Activated CD4-positive, alpha-beta T cell treated with anti-CD3 and anti-CD28 coated beads, Interleukin-2, amount 50 U/mL, for 4 hours (primary cell): ENCODE data around the gene CRYZL1.
"Not testable (repeated sequence)": the region's sequence is repeated elsewhere in the genome, so short reads cannot be mapped to it uniquely, and the experiment has no call there.

Experiments used
- DNase-seq, 2 experiments: peaks; one replicate each; pipeline ENCODE4 v3.0.0-alpha.2; 2020

CRYZL1 gene

DNA sequence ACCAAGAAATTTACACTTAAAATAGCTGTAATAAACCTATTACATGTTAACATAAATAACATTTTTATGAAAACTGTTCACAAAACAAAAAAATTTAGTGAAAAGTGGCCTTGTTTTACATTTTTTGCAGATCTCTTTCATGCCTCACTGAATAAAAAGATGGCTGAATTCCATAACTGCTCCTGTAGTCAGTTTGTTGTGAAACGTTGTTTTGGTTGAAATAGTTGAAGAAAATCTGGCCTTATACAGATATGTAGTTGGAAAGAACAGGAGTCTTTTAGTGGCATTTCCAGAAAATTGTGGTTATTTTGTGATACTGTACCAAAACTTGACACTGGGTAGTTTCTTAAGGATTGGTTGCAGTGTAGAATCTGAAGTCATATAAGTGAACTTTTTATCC is 18.9 kb upstream of the CRYZL1 start:
- DNase-seq = no peak

DNA sequence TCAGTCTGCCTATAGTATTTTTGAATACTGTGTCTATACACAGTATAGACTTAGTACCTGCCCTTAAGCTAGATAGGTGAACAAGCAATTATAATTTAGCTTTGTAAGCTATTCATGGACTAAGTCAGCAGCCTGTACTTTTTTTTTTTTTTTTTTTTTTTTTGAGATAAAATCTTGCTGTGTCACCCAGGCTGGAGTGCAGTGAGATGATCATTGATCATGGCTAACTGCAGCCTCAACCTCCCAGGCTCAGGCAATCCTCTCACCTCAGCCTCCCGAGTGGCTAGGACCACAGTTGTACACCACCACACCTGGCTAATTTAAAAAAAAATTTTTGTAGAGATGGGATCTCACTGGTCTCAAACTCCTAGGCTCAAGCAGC is 18.0 kb upstream of the CRYZL1 start:
- DNase-seq = no peak

GRCh38 chr21:33658919-33659567 is 17.5 kb upstream of the CRYZL1 start:
- no peak for DNase-seq

DNA sequence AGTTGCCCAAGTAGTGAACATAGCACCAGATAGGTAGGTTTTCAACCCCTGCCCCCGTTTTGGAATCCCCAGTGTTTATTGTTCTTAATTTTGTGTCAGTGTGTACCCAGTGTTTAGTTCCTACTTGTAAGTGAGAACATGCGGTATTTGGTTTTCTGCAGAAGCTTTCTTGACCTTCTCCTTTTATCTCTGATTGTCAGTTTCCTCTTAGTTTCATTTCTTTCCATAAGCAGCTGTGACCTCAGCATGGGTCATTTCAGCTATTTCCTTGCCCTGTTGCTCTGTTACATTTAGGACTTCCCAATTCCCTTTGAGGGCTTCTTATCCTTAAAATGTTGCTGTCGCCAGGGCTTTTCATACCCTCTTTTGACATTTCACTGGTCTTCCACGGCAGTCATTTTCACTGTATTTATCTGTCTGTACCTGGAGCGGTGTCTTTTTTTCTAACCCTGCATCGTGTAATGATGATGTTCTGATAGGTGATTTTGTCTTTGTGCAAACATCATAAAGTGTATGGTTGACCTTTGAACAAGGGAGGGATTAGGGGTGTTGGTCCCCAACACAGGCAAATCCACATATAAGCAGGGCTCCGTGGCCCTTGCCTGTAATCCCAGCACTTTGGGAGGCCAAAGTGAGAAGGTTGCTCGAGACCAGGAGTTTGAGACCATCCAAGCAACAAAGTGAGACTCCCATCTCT is 15.7 kb upstream of the CRYZL1 start:
- DNase-seq = no peak

- DNase-seq = no peak
Measured at GRCh38 chr21:33655588-33656221, 14.2 kb upstream of the CRYZL1 start.

GRCh38 chr21:33654412-33654811 is 12.9 kb upstream of the CRYZL1 start:
- DNase-seq = no peak

DNA sequence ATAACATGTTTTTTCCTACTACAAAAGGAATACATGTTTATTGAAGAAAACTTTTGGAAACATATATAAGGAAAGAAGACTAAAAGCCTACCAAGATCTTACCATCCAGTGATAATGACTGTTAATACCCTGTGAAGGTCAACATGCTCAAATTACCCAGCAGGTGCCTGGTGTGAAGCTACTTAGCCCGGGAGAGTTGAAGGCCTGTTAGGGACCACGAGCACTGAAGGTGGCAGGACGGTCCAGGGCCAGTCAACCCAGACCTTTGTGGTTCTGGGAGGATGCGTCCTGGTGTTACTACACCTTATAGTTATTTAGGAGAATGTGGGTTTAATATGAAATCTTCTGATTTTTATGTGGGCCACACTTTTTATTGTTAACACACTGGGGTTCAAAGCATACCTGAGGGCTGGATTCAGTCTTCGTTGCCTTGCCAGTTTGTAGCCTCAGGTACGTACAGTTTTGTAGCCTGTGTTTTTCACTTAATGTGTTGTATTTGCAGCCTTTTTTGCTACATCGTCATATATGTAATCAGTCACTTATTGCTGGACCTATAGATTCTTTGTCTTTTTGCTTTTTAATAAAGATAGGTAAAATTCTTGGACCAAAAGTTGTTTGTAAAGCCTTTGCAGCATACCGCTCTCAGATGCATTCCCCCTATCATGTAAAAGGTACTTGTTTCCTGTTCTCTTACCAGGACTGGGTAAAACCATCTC is 10.6 kb upstream of the CRYZL1 start:
- DNase-seq = no peak

DNA sequence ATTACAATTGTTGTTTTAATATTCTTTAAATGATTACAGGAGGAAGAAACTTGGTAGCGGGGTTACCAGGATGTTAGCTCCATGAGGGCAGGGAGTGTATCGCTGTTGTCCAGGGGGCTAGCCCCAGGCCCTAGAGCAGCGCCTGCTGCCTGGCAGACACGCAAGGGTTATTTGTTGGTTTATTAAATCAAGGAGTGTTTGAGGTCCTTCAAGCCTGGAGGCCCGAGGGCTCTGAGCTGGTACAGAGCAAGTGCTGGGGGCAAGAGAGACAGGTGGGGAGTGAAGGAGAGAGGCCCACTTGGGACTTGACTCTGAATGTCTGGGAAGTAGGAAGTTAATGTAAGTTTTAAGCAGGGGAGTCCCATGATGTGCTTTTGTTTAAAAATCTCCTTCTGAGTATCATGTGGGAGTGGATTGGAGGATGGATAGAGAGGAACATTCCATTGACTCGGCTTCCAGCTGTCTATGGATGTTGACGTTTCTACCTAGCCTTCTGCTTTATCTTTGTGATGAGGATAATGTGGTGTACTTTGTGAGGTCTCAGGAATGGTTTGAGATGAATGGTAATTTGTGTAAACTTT is 9.5 kb upstream of the CRYZL1 start:
- no peak for DNase-seq

DNA sequence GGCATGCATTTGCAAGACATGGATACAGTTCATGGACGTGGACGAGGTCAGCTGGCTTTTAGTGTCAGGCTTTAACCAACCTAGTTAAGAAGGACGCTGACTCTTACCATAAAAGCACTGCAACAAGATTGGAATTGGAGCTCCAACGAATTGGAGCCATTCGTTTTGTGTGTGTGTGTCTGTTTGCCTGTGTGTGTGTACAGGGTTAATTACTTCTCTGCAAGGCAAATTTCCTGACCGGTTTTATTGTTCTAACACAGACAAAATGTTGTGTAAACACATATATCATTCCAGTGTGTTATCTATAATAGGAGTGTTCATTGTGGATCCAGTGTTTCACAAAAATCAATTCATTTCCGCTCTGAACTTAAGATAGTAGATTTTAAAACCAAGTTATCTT is 8.7 kb upstream of the CRYZL1 start:
- no peak for DNase-seq

DNA sequence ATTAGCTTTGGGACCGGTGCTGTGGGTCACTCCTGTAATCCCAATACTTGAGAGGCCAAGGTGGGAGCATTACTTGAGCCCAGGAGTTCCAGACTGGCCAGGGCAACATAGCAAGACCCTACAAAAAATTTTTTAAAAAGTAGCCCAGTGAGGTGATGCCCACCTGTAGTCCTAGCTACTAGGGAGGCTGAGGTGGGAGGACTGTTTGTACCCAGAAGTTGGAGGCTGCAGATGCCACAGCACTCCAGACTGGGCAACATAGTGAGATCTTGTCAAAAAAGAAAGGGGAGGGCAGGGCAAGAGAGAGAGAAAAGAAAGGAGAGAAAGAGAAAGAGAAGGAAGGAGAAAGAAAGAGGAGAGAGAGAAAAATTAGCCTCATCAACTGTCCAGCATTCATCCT is 7.0 kb upstream of the CRYZL1 start:
- no peak for DNase-seq

- DNase-seq = no peak
Measured at GRCh38 chr21:33647587-33647986, 6.0 kb upstream of the CRYZL1 start.

DNA sequence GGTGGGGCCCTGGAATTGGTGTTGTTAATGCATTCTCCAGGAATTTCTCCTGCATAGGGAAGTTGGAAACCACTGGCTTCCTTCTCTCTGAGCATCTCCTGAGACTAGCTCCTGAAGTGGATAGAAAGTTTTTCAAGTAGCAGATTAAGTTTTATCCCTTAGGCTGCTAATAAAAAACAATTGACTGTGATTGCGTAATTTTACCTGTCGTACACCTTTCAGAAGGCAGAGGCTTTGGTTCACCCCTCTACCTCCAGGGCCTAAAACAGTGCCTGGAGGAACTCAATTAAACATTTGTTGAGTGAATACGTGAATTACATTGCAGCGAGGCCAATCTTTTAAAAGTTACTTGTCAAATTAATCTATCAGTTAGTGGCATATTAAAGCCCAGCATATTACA is 4.2 kb upstream of the CRYZL1 start:
- no peak for DNase-seq

GRCh38 chr21:33644383-33645074 is 3.0 kb upstream of the CRYZL1 start:
- no peak for DNase-seq

- DNase-seq = no peak
Measured at GRCh38 chr21:33643658-33644311, 2.2 kb upstream of the CRYZL1 start.

DNA sequence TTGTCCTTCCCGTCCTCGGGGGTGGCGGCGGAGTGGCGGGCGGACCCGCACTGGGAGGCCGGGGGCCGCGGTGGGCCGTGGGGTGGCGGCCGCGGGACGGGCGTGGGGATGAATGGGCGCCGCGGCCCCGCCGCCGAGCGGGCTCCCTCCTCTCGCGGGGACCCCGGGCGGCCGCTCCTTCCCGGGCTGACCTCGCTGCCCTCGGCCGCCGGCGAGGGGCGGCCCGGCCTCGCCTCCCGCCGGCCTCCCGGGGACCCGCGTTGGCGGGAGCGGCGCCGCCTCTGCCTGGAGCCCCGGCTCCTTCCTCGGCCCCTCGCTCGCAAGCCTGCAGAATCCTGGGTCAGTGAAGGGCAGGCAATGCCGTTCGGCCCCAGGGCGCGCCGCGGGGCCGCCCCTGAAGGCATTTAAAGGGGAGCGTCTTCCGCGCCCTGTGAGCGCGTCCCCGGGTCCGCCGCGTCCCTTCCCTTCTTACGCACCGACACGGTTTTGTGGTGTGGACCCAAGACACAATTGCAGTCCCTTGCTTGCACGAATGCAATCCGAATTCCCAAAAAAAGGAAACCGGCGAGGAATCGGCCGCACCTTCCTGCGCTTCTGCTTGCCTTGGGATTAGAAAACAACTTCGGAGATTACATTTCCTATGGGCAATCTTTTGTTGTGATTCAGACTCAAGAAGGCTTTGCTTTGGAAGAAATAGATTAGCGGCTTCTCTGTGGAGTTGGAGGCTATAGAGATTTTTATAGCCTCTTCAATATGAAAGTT is 1.5 kb upstream of the CRYZL1 start:
- peak in 1 of 2 experiments; percentile 2 for DNase-seq

DNA sequence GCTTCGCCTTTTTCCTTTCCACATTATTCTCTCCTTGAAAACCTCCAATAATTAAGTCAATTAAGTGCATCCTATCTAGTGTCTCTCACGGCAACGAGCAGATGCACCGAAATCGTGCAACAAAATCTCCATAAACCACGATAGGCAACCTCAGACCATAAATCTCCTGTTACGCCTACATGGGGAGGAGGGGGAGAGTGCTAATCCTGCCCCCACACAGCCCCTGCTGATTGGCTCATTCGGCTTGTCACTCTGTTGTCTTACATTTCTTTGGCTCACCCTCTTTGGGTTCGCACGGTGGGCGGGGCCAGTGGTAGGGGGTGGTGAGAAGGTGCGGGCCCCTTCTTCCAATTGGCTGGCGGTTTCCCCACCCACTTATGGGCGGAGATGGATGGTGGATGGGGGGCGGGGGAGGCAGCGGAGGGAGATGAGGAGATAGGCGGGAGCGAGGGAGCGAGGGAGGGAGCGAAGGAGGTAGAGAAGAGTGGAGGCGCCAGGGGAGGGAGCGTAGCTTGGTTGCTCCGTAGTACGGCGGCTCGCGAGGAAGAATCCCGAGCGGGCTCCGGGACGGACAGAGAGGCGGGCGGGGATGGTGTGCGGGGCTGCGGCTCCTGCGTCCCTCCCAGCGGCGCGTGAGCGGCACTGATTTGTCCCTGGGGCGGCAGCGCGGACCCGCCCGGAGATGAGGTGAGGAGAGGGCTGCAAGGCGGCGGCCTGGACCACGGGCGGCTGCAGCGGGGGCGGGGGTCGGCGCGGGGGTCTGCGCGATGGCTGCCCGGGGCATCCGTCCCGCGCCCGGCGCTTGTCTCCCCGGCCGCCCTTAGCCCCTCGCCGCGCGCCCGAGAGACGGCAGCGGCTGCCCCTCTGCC is 720 bp upstream of the CRYZL1 start, which contains the start of gene ITSN1:
TSS of gene ITSN1 (plus strand) at position 475 of the 869 bp plus-strand sequence. CDS start 76,328 bp downstream, outside the sequence.
- DNase-seq = peak; percentile 100

DNA sequence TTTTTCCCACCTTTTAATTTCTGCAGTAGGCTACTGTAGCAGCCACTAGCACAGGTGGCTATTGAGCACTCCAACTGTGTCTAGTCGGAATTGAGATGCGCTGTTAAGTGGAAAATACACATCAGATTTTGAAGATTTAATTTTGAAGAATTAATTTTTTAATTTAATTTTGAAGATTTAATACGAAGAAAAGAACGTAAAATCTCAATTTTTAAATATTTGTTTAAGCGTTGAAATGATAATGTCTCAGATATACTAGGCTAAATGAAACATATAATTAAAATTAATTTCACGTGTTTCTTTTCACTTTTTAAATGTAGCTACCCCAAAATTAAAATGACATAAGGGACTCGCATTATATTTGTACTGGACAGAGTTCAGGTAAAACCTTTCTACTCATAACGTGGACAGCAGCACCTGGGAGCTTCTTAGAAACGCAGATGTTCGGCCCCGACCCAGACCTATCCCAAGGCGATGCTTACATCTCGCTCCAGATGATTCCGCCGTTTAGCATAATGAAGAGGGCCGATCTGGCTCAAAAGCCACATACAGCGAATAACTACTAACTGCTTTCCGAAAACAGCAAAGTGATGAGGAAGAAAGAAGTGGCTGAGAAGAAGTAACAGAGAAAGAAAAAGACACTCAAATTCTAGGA is 717 bp downstream of the CRYZL1 start:
- no peak for DNase-seq

DNA sequence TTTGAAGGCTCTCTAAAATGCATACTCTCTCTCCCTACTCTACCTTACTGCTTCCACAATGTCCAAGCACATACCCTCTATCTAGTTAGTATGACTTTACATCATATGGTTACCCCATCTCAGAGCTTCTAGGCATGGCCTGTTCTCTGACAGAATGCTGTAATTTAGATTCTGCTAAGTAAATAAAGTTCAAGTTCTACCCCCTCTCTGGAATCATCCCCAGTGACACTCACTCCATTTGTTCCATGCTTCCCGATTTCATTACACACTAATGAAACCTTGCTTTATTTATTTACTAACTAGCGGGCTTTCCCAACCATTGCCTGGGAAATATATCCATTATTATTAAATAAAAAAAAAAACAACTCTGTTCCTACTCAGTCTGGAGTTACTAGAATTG is 7.3 kb downstream of the CRYZL1 start:
- DNase-seq = no peak

DNA sequence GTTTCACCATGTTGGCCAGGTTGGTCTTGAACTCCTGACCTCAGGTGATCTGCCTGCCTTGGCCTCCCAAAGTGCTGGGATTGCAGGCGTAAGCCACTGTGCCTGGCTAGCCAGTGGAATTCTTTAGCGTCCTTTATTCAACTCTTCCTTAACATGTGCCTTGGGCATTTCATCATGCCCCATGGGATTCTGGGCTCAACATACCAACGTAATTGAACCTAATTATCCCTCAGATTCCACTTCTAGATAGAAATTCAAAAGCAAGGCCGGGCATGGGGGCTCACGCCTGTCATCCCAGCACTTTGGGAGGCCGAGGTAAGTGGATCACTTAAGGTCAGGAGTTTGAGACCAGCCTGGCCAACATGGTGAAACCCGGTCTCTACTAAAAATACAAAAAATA is 15.4 kb downstream of the CRYZL1 start:
- DNase-seq = not testable (repeated sequence)

GRCh38 chr21:33622253-33622652 is 19.3 kb downstream of the CRYZL1 start:
- DNase-seq = no peak
